Trophoblast cell (in vitro differentiated cells and primary cell): ENCODE results near the gene FOXP4.

Experiments
- DNase-seq, 2 donors: peaks; one replicate each; pipeline ENCODE4 v3.0.0-alpha.2; 2016
- H2AFZ ChIP-seq: 2 replicates; pipeline ENCODE4 v1.6.1; 2013; ENCODE audit warnings: low read length, moderate library complexity, mild to moderate bottlenecking; ENCODE audit not compliant: insufficient read depth, poor library complexity
- H2AK5ac ChIP-seq: 2 replicates; pipeline ENCODE4 v1.6.1; 2013; ENCODE audit warnings: mild to moderate bottlenecking, low read length
- H2BK120ac ChIP-seq: 2 replicates; pipeline ENCODE4 v1.6.1; 2013; ENCODE audit warnings: low read length, mild to moderate bottlenecking, moderate library complexity; ENCODE audit not compliant: insufficient read depth, poor library complexity
- H2BK12ac ChIP-seq: 2 replicates; pipeline ENCODE4 v1.6.1; 2013; ENCODE audit warnings: mild to moderate bottlenecking, low read length, moderate library complexity
- H2BK5ac ChIP-seq: 2 replicates; pipeline ENCODE4 v1.6.1; 2013; ENCODE audit warnings: low read length, low read depth, moderate library complexity, mild to moderate bottlenecking; ENCODE audit not compliant: poor library complexity
- H3K14ac ChIP-seq: 2 replicates; pipeline ENCODE4 v1.6.1; 2013; ENCODE audit warnings: mild to moderate bottlenecking, low read length
- H3K18ac ChIP-seq: 2 replicates; pipeline ENCODE4 v1.6.1; 2013; ENCODE audit warnings: mild to moderate bottlenecking, low read length
- H3K23ac ChIP-seq: 2 replicates; pipeline ENCODE4 v1.6.1; 2013; ENCODE audit warnings: low read length
- H3K27ac ChIP-seq: 2 replicates; pipeline ENCODE4 v1.5.1; 2013; ENCODE audit warnings: low read depth, mild to moderate bottlenecking, inconsistent platforms, low read length, moderate library complexity
- H3K27me3 ChIP-seq: 2 replicates; pipeline ENCODE4 v1.6.1; 2013; ENCODE audit warnings: inconsistent platforms, mild to moderate bottlenecking, low read length, moderate library complexity; ENCODE audit not compliant: insufficient read depth
- H3K36me3 ChIP-seq, 2 experiments: 1 replicate in 1 of 2; 2 replicates in 1 of 2; pipeline ENCODE4 v1.6.1; 2013; ENCODE audit warnings: low read length in 2 of 2, mild to moderate bottlenecking in 2 of 2, moderate library complexity in 1 of 2; ENCODE audit not compliant: insufficient read depth in 2 of 2, control insufficient read depth in 1 of 2
- H3K4ac ChIP-seq: 2 replicates; pipeline ENCODE4 v1.6.1; 2013; ENCODE audit warnings: low read depth, mild to moderate bottlenecking, low read length, moderate library complexity
- H3K4me1 ChIP-seq, 2 experiments: 1 replicate in 1 of 2; 2 replicates in 1 of 2; pipeline ENCODE4 v1.6.1; 2013; ENCODE audit warnings: low read length in 2 of 2, mild to moderate bottlenecking in 2 of 2, moderate library complexity in 1 of 2; ENCODE audit not compliant: insufficient read depth in 2 of 2, control insufficient read depth in 1 of 2
- H3K4me2 ChIP-seq: 2 replicates; pipeline ENCODE4 v1.6.1; 2013; ENCODE audit warnings: inconsistent platforms, mild to moderate bottlenecking, low read length, moderate library complexity
- H3K4me3 ChIP-seq: 2 replicates; pipeline ENCODE4 v1.5.1; 2013; ENCODE audit warnings: mild to moderate bottlenecking, low read depth, low read length, inconsistent platforms
- H3K79me1 ChIP-seq: one replicate; pipeline ENCODE4 v1.6.1; 2013; ENCODE audit warnings: low read length
- H3K79me2 ChIP-seq: 2 replicates; pipeline ENCODE4 v1.6.1; 2013; ENCODE audit warnings: low read length, mild to moderate bottlenecking; ENCODE audit not compliant: control insufficient read depth, insufficient read depth, poor library complexity
- H3K9ac ChIP-seq: 2 replicates; pipeline ENCODE4 v1.6.1; 2013; ENCODE audit warnings: mild to moderate bottlenecking, low read length
- H3K9me3 ChIP-seq: 2 replicates; pipeline ENCODE4 v1.6.1; 2013; ENCODE audit warnings: low read depth, mild to moderate bottlenecking, control low read depth, inconsistent platforms, low read length; ENCODE audit not compliant: insufficient read depth
- H4K12ac ChIP-seq: 2 replicates; pipeline ENCODE4 v1.6.1; 2013; ENCODE audit warnings: low read depth, mild to moderate bottlenecking, low read length, moderate library complexity
- H4K8ac ChIP-seq: 2 replicates; pipeline ENCODE4 v1.6.1; 2013; ENCODE audit warnings: low read depth, mild to moderate bottlenecking, low read length, moderate library complexity
- H4K91ac ChIP-seq: one replicate; pipeline ENCODE4 v1.6.1; 2013; ENCODE audit warnings: low read depth, mild to moderate bottlenecking, low read length, moderate library complexity
- WGBS: extraction: QIAGEN DNeasy Blood & Tissue Kit; methylation state at CpG from one replicate; pipeline ENCODE4 v1.1.7; 2013; ENCODE audit warnings: missing lambda C conversion rate; ENCODE audit not compliant: insufficient read length, insufficient coverage; ENCODE audit errors: extremely low coverage; 5-methylcytosine and 5-hydroxymethylcytosine counted together

FOXP4 gene

DNA sequence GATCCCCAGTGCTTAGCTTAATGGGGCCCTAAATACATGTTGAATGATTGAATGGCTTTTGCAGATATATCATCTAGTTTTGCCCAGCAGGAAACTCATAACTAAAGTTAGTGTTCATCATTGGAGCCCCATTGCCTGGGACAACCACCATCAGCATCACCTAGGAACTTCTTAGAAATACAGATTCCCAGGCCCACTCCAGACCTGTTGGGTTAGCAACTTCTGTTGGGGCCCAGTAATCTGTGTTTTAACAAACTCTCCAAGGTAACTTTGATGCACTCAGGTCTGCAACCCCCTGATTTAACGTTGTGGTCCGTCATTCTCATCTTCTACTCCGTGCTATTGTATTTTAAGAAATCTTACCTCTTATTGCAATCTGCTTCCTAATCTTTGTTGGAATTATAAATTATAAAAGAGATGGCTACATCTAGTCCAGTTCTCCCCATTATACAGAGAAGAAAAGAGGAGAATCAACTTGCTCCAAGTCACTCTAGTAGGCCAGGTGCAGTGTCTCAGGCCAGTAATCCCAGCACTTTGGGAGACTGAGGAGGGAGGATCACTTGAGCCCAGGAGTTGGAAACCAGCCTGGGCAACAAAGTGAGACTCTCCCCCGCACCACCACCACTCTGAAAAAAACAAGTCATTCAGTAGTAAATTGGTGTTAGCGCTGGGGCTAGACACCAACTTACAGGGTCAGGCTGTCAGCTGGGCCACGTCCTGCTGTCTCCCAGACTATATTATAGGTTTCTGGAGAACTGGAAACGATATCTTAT lies 13.7 kb downstream of the FOXP4 start:
- Histone ChIP-seq H3K9me3 (no peaks in the 10 kb centered on the region), H3K23ac (no peak overlapping the region), H4K91ac (no peak overlapping the region), H3K14ac (no peak overlapping the region), H3K18ac (no peak overlapping the region), H3K27me3 (no peaks in the 10 kb centered on the region), H3K4ac (no peak overlapping the region), H3K4me1 (peaks cover 6 to 15% of the 10 kb centered on the region in 2 experiments), H2BK120ac (no peak overlapping the region), H3K79me1 (peaks cover 3% of the 10 kb centered on the region), H4K12ac (no peak overlapping the region), H2BK5ac (no peak overlapping the region), H4K8ac (no peak overlapping the region), H3K36me3 (no peaks in the 10 kb centered on the region), H2BK12ac (no peak overlapping the region), H3K4me2 (peak overlapping the region; percentile 79), H3K4me3 (no peak overlapping the region), H3K79me2 (no peaks in the 10 kb centered on the region), H2AFZ (no peak overlapping the region), H2AK5ac (no peak overlapping the region), H3K27ac (no peak overlapping the region), H3K9ac (no peak overlapping the region)
- WGBS, result no CpG with 5 or more reads among the region's 7 CpGs
- DNase-seq, result no peak

DNA sequence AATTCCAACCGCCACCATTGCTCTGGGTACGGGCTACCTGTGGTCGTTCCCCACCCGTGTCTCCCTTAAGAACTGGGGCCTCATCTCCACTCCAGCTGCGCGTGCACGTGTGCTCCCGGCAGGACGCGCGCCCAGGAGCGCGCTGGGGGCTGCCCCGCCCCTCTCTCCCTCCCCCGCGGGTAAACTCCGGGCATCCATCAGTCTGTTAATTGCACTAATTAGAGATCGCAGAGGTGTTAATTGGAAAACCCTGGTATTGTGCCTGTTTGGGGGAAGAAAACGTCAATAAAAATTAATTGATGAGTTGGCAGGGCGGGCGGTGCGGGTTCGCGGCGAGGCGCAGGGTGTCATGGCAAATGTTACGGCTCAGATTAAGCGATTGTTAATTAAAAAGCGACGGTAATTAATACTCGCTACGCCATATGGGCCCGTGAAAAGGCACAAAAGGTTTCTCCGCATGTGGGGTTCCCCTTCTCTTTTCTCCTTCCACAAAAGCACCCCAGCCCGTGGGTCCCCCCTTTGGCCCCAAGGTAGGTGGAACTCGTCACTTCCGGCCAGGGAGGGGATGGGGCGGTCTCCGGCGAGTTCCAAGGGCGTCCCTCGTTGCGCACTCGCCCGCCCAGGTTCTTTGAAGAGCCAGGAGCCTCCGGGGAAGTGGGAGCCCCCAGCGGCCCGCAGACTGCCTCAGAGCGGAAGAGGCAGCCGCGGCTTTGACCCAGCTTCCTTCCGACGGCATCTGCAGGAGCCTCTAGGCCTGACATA lies 14.4 kb downstream of the FOXP4 start:
- Histone ChIP-seq H2AK5ac (no peak overlapping the region), H3K4ac (no peak overlapping the region), H4K12ac (peak overlapping the region; percentile 56), H3K4me3 (peak overlapping the region; percentile 62), H3K27ac (no peak overlapping the region), H3K23ac (no peak overlapping the region), H3K36me3 (peaks cover under 1 to 3% of the 10 kb centered on the region in 2 experiments), H3K79me1 (peaks cover 3% of the 10 kb centered on the region), H3K9ac (no peak overlapping the region), H3K18ac (peak overlapping the region; percentile 30), H3K27me3 (no peaks in the 10 kb centered on the region), H3K14ac (no peak overlapping the region), H2AFZ (peak overlapping the region; percentile 47), H3K4me1 (peaks cover 6 to 15% of the 10 kb centered on the region in 2 experiments), H3K4me2 (peak overlapping the region; percentile 79), H2BK5ac (no peak overlapping the region), H2BK120ac (no peak overlapping the region), H3K79me2 (no peaks in the 10 kb centered on the region), H3K9me3 (no peaks in the 10 kb centered on the region), H2BK12ac (no peak overlapping the region), H4K91ac (peak overlapping the region; percentile 9), H4K8ac (peak overlapping the region; percentile 71)
- no CpG with 5 or more reads among the region's 53 CpGs for WGBS
- DNase-seq, result peak in 1 of 2 donors; percentile 26

DNA sequence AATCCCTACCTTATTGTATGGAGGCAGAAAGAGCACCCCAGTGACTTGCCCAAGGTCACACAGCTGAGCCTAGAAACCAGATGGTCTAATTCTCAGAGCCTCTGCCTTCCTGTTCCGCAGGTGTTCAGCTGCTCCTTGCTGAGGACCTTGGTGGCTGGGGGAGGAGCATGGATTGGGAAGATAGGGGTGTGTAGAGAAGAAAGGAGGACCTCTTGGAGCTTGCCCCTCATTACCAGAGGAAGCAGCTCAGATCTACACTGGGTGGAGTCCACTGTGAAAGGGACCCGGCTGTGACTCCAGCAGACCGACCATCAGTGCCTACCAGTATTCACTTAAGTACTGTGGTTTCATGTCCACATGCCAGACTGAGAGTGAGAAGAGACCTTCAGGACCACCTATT lies 15.2 kb downstream of the FOXP4 start:
- Histone ChIP-seq H3K36me3 (peaks cover 8 to 9% of the 10 kb centered on the region in 2 experiments), H3K79me2 (no peaks in the 10 kb centered on the region), H4K12ac (no peak overlapping the region), H3K18ac (no peak overlapping the region), H3K4me1 (peaks cover 6 to 15% of the 10 kb centered on the region in 2 experiments), H3K27me3 (no peaks in the 10 kb centered on the region), H3K79me1 (peaks cover 3% of the 10 kb centered on the region), H2BK12ac (no peak overlapping the region), H2AFZ (no peak overlapping the region), H3K23ac (no peak overlapping the region), H2BK120ac (no peak overlapping the region), H3K9ac (peak overlapping the region; percentile 9), H3K27ac (no peak overlapping the region), H3K14ac (no peak overlapping the region), H3K9me3 (no peaks in the 10 kb centered on the region), H2AK5ac (no peak overlapping the region), H4K91ac (no peak overlapping the region), H4K8ac (no peak overlapping the region), H2BK5ac (no peak overlapping the region), H3K4ac (no peak overlapping the region), H3K4me2 (peak overlapping the region; percentile 79), H3K4me3 (no peak overlapping the region)
- no CpG with 5 or more reads among the region's 3 CpGs for WGBS
- DNase-seq, result no peak

DNA sequence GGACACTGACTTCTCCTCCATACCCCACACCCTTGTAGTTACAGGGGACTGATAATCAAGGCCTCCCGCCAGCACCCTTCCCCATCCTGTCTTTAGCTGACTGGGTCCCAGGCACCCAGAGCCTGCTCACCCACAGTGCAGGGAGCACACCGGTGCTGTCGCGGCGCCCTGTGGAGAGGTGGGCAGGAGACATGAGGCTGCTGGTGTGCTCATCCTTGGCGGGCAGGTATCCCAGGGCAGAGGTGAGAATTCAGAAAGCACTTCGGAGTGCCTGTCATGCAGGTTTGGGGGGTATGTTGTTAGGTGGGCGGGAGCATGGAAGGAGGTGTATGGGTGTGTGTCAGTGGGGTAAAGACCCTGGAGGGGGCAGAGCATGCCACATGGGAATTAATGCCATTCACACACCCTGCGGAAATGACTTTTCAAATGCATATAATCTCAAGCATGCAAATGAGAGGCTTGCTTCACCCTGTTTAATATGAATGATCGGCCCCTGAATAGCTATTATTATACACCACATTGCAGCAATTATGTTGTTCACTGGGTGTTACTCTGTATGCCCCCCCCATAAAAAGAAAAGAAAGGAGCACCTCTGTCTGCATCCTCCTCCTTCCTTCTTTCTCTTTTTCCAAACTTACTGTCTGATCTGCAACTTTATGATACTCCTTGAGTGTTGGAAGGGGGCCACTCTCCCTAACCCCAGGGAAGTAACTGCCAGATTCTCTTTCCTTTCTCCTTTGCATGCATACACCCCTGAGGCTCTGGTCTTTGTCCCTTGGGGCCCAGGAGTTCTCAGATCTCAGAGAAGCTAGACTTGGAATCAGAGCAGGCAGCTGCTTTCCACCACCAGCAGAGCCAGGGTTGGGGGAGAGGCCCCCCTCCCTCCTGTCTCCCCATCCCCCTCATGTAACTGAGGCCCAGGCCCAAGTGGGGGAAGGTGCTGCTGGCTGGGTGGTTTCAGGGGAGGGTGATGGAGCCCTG lies 16.0 kb downstream of the FOXP4 start:
- Histone ChIP-seq H3K23ac (no peak overlapping the region), H3K27ac (no peak overlapping the region), H4K12ac (no peak overlapping the region), H2AFZ (no peak overlapping the region), H2AK5ac (no peak overlapping the region), H2BK120ac (no peak overlapping the region), H3K4me2 (no peak overlapping the region), H4K8ac (no peak overlapping the region), H3K4me3 (no peak overlapping the region), H3K4ac (no peak overlapping the region), H3K79me2 (no peaks in the 10 kb centered on the region), H3K79me1 (peaks cover 3% of the 10 kb centered on the region), H3K9ac (no peak overlapping the region), H3K27me3 (no peaks in the 10 kb centered on the region), H2BK12ac (no peak overlapping the region), H3K4me1 (peaks cover 6 to 15% of the 10 kb centered on the region in 2 experiments), H3K14ac (no peak overlapping the region), H2BK5ac (no peak overlapping the region), H3K9me3 (no peaks in the 10 kb centered on the region), H3K18ac (no peak overlapping the region), H3K36me3 (peaks cover 15% of the 10 kb centered on the region in 2 experiments), H4K91ac (no peak overlapping the region)
- WGBS, result no CpG with 5 or more reads among the region's 10 CpGs
- DNase-seq, result no peak
